NCI-H82 treated with DMSO at 0.1 percent for 48 hours (cell line): Measurements from ENCODE around the gene ATP6V0D1.
"Not testable (repeated sequence)": the region's sequence is repeated elsewhere in the genome, so short reads cannot be mapped to it uniquely, and the experiment has no call there.

ENCODE experiments used
- DNase-seq: peaks from one replicate; lab custom pipeline; 2025; ENCODE audit not compliant: unreplicated experiment; lab: John Stamatoyannopoulos, UW

ATP6V0D1 gene

GRCh38 chr16:67429799-67430503 is 51.0 kb downstream of the ATP6V0D1 start:
- DNase-seq = no peak

DNA sequence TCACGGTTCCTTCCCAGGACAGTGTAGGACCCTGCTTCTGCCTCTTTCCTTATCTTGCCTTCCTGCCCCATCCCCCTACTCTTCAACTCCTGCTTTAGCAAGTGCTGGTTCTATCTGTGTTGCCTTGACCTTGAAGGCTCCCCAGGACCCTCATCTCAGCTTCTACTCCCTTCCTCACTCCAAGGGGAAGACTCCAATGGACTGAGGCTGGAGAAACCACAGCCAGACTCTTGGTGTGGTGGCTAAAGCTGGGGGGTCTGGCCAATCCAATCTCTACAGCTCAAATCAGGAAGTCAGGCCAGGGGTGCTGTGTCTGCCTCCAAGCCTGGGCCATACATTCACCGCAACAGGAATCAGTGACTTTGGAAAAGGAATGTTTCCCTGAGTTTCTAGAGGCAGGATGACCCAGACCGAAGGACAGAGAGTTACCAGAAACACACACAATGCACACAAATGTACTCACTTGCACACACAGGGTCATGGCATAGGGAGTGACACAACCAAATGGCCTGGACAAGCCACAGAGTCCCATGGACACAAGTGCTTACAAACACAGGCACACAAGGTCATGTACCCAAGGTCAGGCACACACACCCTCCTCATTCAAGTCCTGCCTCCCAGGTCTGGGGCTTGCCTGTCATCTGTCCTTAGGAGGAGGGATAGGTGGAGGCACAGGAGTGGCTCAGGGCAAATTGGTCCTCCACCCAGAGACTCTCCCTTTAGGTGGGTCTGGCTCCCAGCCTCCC is 51.7 kb downstream of the ATP6V0D1 start:
- DNase-seq = no peak

GRCh38 chr16:67428146-67428731 is 52.7 kb downstream of the ATP6V0D1 start:
- DNase-seq = peak; percentile 70

- DNase-seq = no peak
Observed at GRCh38 chr16:67426950-67427349, 54.0 kb downstream of the ATP6V0D1 start.

DNA sequence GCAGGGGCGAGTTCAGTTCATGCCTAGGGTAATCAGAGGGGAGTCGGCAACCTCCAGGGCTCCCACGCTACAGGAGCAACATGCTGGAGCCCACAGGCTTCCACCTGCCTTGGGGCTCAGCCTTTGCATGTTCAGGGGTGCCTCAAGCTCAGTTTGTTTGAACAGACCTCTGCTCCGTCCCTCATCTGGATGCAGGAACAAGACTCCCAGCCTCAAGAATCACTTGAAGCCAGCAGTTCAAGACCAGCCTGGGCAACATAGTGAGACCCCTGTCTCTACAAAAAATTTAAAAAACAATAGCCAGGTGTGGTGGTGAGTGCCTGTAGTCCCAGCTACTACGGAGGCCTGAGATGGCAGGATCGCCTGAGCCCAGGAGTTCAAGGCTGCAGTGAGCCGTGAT is 54.9 kb downstream of the ATP6V0D1 start:
- no peak for DNase-seq

DNA sequence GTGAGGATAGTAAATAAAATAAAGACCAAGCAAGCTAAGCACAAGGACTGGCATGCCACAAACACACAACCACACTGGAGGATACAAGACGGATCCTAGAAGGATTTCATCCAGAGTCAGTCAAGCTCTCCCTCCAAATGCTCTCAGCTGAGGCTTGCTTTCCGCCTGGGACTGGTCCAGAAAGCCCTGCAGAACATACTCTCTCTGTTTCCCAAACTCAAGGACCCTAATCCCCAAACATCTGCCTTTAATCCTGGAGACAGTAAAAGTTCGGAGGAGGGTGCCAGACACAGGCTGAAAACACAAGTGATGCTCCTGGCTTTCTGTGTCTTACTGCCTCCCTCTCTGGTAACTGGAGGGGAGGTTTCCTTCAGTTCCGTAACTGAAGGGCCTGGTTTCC is 55.4 kb downstream of the ATP6V0D1 start:
- no peak for DNase-seq

GRCh38 chr16:67425061-67425460 is 55.9 kb downstream of the ATP6V0D1 start:
- no peak for DNase-seq

DNA sequence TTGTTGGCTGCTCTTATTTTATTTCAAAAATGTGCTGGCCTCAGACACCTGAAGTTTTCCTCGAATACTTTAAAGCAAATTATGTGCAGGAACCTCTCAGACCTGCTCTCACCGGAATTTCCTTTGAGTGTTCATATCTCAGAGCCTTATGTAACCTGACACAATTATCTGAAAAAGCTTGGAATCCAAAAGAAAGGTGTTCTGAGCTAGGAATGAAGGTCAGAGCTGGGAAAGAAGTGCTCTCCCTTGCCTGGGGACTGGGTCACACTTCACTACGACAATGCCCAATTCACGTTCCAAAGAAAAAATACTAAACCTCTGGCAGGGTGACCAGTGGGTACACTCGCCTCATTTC is 56.7 kb downstream of the ATP6V0D1 start:
- DNase-seq = no peak

GRCh38 chr16:67423611-67424260 is 57.2 kb downstream of the ATP6V0D1 start:
- no peak for DNase-seq

DNA sequence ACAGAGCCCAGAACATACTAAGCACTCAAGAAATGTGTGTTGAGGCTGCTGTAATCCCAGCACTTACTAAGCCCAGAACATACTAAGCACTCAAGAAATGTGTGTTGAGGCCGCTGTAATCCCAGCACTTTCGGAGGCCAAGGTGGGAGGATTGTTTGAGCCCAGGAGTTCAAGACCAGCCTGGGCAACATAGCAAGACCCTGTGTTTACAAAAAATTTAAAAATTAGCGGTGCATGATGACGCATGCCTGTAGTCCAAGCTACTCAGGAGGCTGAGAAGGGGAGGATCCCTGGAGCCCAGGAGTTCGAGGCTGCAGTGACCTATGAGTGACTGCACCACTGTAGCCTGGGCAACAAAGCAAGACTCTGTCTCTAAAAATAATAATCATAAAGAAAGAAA is 57.9 kb downstream of the ATP6V0D1 start:
- no peak for DNase-seq

- DNase-seq = no peak
Observed at GRCh38 chr16:67421030-67421429, 59.9 kb downstream of the ATP6V0D1 start.

DNA sequence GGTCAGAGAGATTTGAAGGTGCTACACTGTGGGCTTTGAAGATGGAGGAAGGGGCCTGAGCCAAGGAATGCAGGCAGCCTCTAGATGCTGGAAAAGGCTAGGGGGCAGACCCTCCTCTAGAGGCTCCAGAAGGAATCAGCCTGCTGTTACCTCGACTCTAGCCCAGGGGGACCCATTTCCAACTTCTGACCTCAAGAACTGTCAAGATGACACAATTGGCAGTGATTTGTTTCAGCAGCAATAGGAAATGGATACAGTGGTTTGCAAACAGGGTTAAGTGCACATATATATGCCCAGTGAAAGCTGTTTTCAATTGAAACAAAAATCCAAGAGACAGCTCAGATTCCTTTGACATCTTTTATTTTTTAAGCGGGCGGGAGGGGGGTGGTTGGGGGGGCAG is 61.0 kb downstream of the ATP6V0D1 start:
- DNase-seq = no peak

- DNase-seq = peak; percentile 57
Observed at GRCh38 chr16:67419502-67419901, 61.5 kb downstream of the ATP6V0D1 start.

- DNase-seq = no peak
Observed at GRCh38 chr16:67417333-67418061, 63.5 kb downstream of the ATP6V0D1 start.

GRCh38 chr16:67415872-67416793 is 64.8 kb downstream of the ATP6V0D1 start, which contains the start of gene ZDHHC1:
Gene ZDHHC1 (minus strand): TSS chr16:67416477. CDS start chr16:67407775, 8,702 bp downstream.
- DNase-seq = no peak

- not testable (repeated sequence) for DNase-seq
Observed at GRCh38 chr16:67415421-67415820, 65.5 kb downstream of the ATP6V0D1 start.

GRCh38 chr16:67413978-67414911 is 66.7 kb downstream of the ATP6V0D1 start:
- no peak for DNase-seq

DNA sequence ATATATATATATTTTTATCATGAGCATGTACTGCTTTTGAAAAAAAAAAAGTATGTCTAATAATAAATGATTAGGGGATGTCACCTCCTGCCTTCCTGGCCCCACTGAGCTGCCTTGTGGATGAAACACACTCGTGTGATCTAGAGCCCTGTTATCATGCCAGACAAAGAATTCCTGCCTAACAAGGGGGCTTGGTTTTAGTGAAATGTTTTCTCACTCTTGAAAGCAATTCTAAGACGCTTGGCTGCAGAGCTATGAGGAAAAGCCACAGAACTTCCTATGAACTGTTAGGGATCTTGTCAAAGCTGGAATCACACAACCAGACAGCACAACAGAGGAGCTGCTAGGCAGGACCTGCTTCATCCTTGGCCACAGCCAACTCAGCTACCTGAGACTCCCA is 68.7 kb downstream of the ATP6V0D1 start:
- no peak for DNase-seq

DNA sequence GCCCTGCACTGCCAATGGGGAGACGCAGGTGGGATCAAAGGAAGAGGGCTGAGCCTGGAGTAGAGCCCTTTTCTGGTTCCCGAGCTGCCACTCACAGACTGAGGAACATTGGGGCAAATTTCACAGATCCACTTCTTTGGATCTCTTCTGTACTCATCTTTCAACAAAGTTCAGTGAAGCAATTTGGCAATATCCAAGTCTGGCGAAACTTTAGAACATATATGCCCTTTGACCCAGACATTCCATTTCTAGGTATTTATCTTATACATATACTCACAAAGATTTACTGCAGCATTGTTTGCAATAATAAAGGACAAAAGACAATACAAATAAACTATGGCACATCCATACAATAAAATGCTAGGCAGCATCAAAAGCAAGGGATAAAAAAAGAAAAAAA is 69.6 kb downstream of the ATP6V0D1 start:
- no peak for DNase-seq
